ENCODE results near the gene GALNT18. TPM values are rescaled to one million over a fixed set of nuclear protein-coding genes. Genes with fewer than 3 reads are reported as not detected.

The GALNT18 gene
- total and polyA plus RNA-seq, 2 of the 4 experiments (the other 2 are of a cell fraction), result 9.5 to 11.3 TPM

DNA sequence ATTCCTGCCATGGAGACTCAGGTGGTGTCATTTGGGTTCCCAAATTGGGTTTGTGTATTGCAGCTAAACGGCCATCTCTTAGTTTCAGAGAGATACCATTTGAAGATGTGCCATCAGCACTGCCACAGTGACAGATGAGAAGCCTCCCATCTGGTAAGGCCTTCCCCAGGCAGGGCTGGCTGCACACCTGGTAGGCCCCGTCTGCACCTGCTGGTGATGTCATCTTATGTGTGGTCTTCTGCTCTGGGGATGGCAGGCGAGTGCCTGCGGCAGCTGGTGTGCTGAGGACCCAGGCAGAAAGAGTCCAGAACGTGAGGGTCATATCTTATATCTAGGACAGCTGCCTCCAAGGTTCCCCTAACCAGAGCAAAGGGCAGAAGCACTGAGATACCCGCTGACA is 369.4 kb downstream of the GALNT18 start:
- Histone ChIP-seq H3K4me3 (ENCODE audit: insufficient read depth, low read depth, low read length) (no peak overlapping the region), H2AFZ (replicated peaks; ENCODE audit: low read length, poor library complexity) (peak overlapping the region; percentile 8), H3K36me3 (ENCODE audit: control insufficient read depth, insufficient read depth, low read length) (no peaks in the 10 kb centered on the region), H4K8ac (ENCODE audit: low read depth in 2 of 2, low read length in 2 of 2) (no peak overlapping the region), H3K4ac (ENCODE audit: low read depth, low read length) (no peak overlapping the region), H3K27ac (ENCODE audit: insufficient read depth, low read length) (no peak overlapping the region), H3K9ac (ENCODE audit: low read depth, low read length) (no peak overlapping the region), H2BK20ac (ENCODE audit: low read depth, low read length) (no peak overlapping the region), H3K9me3 (ENCODE audit: control insufficient read depth, insufficient read depth, low read length) (no peaks in the 10 kb centered on the region), H3K79me1 (ENCODE audit: low read depth in 1 of 2, low read length in 2 of 2) (no peaks in the 10 kb centered on the region), H3K9me1 (ENCODE audit: insufficient read depth, low read length) (no peaks in the 10 kb centered on the region), H3K18ac (ENCODE audit: low read depth, low read length) (no peak overlapping the region), H2AK9ac (replicated peaks; ENCODE audit: low read depth, low read length, poor library complexity) (no peak overlapping the region), H4K20me1 (ENCODE audit: insufficient read depth, low read length) (no peaks in the 10 kb centered on the region), H3K23ac (ENCODE audit: low read depth, low read length) (no peak overlapping the region), H2BK120ac (ENCODE audit: low read depth, low read length) (no peak overlapping the region), H3K4me1 (ENCODE audit: control insufficient read depth, insufficient read depth, low read length) (no peaks in the 10 kb centered on the region), H2BK5ac (ENCODE audit: low read depth, low read length, poor library complexity, severe bottlenecking) (no peak overlapping the region), H3K56ac (ENCODE audit: extremely low read depth, insufficient read depth, low read length) (no peak overlapping the region), H3K14ac (replicated peaks; ENCODE audit: low read depth, low read length) (no peak overlapping the region), H2AK5ac (ENCODE audit: low read depth, low read length) (no peak overlapping the region), H3K27me3 (ENCODE audit: control insufficient read depth, insufficient read depth, low read length) (peaks cover 50% of the 10 kb centered on the region), H4K91ac (ENCODE audit: insufficient read depth, low read depth, low read length) (no peak overlapping the region), H3K4me2 (ENCODE audit: low read depth, low read length) (no peak overlapping the region), H2BK15ac (ENCODE audit: low read depth, low read length) (no peak overlapping the region), H4K5ac (ENCODE audit: low read depth, low read length) (no peak overlapping the region)
- TF ChIP-seq RAD21 (IDR thresholded peaks at IDR 0.05; ENCODE audit: low read length) (no peak), SMC3 (IDR thresholded peaks at IDR 0.05; ENCODE audit: low read depth, low read length) (no peak), RFX5 (IDR thresholded peaks at IDR 0.05; ENCODE audit: low read depth, low read length) (no peak), MAZ (IDR thresholded peaks at IDR 0.05; ENCODE audit: borderline replicate concordance, low read depth, low read length) (no peak), CEBPB (IDR thresholded peaks at IDR 0.05; ENCODE audit: low read depth, low read length) (no peak), FOS (IDR thresholded peaks at IDR 0.05; ENCODE audit: low read depth, low read length) (no peak), MXI1 (IDR thresholded peaks at IDR 0.05; ENCODE audit: borderline replicate concordance, low read depth, low read length) (no peak), NFE2L2 (IDR thresholded peaks at IDR 0.05; ENCODE audit: low read depth, low read length) (no peak), POLR2A (IDR thresholded peaks at IDR 0.05; ENCODE audit: low read depth, low read length) (no peak), MAFK (IDR thresholded peaks at IDR 0.05; ENCODE audit: low read depth, low read length) (no peak), RCOR1 (IDR thresholded peaks at IDR 0.05; ENCODE audit: insufficient replicate concordance, low read length) (no peak), CHD1 (IDR thresholded peaks at IDR 0.05; ENCODE audit: low read depth, low read length) (no peak), BHLHE40 (IDR thresholded peaks at IDR 0.05; ENCODE audit: low read depth, low read length) (no peak)
- TF ChIP-seq, protein P1, sequence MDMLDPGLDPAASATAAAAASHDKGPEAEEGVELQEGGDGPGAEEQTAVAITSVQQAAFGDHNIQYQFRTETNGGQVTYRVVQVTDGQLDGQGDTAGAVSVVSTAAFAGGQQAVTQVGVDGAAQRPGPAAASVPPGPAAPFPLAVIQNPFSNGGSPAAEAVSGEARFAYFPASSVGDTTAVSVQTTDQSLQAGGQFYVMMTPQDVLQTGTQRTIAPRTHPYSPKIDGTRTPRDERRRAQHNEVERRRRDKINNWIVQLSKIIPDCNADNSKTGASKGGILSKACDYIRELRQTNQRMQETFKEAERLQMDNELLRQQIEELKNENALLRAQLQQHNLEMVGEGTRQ (IDR thresholded peaks at IDR 0.05; ENCODE audit: low read depth, low read length), result no peak
- TF ChIP-seq, protein P2, sequence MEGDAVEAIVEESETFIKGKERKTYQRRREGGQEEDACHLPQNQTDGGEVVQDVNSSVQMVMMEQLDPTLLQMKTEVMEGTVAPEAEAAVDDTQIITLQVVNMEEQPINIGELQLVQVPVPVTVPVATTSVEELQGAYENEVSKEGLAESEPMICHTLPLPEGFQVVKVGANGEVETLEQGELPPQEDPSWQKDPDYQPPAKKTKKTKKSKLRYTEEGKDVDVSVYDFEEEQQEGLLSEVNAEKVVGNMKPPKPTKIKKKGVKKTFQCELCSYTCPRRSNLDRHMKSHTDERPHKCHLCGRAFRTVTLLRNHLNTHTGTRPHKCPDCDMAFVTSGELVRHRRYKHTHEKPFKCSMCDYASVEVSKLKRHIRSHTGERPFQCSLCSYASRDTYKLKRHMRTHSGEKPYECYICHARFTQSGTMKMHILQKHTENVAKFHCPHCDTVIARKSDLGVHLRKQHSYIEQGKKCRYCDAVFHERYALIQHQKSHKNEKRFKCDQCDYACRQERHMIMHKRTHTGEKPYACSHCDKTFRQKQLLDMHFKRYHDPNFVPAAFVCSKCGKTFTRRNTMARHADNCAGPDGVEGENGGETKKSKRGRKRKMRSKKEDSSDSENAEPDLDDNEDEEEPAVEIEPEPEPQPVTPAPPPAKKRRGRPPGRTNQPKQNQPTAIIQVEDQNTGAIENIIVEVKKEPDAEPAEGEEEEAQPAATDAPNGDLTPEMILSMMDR (conservative IDR thresholded peaks at IDR 0.05; ENCODE audit: low read depth, low read length), result no peak
- TF ChIP-seq, protein P3, sequence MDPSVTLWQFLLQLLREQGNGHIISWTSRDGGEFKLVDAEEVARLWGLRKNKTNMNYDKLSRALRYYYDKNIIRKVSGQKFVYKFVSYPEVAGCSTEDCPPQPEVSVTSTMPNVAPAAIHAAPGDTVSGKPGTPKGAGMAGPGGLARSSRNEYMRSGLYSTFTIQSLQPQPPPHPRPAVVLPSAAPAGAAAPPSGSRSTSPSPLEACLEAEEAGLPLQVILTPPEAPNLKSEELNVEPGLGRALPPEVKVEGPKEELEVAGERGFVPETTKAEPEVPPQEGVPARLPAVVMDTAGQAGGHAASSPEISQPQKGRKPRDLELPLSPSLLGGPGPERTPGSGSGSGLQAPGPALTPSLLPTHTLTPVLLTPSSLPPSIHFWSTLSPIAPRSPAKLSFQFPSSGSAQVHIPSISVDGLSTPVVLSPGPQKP (IDR thresholded peaks at IDR 0.05; ENCODE audit: borderline replicate concordance, low read depth, low read length), result no peak
- in situ Hi-C loops (cut with MboI; ENCODE audit: low sequenced_read_pairs), result no loop called here
- DNase-seq (no peak), ATAC-seq (ENCODE audit: low read depth) (no peak)
- POLR2A ChIA-PET (ENCODE audit: unreplicated experiment), result no interaction called here
- dilution Hi-C loops (cut with HindIII; ENCODE audit: low sequenced_read_pairs, unreplicated experiment), result no loop called here
- CTCF ChIA-PET, result no interaction called here
- BruUV-seq (replicated peaks), result no TSS peak
- WGBS, 2 experiments (ENCODE audit: extremely low coverage in 2 of 2, insufficient read length in 1 of 2), result 40% methylated on average over 2 of the region's 6 CpGs; no CpG with 5 or more reads in 1 of the 2 experiments
- intact Hi-C loops (cut with micrococcal nuclease), result no loop called here

Data from IMR-90 (cell line).